IPS-11a (cell line): ENCODE measurements around the gene ASCC1.
A peak's percentile ranks its signal among the peaks of the same experiment; 100 is the strongest.

Experiments used
- H3K4me3 ChIP-seq: one replicate; pipeline ENCODE4 v1.5.1; 2013; ENCODE audit warnings: low read depth, low read length, control low read depth

Gene ASCC1, protein sequence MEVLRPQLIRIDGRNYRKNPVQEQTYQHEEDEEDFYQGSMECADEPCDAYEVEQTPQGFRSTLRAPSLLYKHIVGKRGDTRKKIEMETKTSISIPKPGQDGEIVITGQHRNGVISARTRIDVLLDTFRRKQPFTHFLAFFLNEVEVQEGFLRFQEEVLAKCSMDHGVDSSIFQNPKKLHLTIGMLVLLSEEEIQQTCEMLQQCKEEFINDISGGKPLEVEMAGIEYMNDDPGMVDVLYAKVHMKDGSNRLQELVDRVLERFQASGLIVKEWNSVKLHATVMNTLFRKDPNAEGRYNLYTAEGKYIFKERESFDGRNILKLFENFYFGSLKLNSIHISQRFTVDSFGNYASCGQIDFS

DNA sequence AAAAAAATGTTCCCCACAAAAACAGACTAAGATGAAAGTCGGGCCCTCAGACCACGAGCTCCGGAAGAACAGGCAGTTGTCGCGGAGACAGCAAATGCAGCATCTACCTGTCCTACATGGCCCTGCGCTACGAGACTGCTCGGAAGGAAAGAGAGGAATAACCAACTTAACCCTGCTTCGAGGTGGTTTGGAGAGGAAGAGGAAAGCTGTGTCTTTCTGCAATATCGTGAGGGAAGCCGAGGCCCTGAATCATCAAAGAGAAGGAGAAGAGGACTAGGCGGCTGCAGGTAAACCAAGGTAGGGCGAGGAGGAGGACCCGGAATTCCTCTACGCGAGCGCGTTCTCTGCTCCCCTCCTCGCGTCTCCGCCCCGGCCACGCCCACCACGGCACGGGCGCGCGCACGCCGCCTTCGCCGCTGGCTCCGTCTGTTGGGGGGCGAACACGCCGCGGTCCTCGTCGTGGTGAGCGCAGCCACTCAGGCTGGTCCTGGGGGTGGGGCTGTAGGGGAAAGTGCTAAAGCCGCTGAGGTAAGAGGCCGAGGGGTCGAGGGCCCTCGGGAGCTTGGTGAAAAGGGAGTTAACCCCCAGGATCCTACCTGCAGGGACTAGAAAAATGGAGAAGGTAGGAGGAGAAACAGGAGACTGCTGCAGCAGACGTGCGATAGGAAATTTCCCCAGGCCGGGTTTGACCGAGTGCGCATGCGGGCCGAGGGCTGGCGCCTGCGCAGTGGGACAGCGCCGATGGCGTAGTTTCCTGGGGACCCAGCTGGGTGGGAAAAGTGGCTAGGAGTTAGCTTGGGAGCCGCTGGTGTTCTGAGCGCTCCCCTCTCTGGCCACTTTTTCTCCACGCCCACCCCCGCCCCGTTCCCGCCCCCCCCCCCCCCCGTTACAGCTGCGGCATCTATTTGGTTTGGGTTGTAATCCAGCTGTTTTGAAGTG is at the start of gene ASCC1, which contains the start of gene ANAPC16:
ASCC1 (minus strand) TSS at position 666 of the 939 bp plus-strand sequence. CDS start 2,978 bp downstream, outside the sequence.
ANAPC16 (plus strand) TSS at position 402 of the 939 bp plus-strand sequence. CDS start 7,903 bp downstream, outside the sequence.
- H3K4me3 ChIP-seq: peak within 1 kb of the TSS; percentile 87

DNA sequence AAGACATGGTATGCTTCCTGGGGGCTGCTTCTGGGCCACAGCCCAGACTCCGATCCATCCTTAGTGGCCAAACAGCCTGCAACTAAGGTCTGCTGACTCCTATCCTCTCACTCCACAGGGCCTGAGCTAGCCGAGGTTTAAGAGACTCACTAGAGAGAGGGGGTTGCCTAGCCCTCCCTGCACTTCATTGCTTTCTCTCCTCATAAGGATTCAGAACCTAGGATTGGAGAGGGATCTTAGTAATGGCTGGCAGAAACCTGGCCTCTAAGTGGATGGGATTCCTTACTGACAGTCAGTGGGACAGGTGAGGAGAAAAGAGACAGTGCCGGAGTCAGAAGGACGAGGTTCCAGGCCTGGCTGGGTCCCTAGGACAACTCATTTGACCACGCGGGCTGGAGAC is 49.4 kb upstream of the ASCC1 start:
- H3K4me3 ChIP-seq: no peak overlapping the region

DNA sequence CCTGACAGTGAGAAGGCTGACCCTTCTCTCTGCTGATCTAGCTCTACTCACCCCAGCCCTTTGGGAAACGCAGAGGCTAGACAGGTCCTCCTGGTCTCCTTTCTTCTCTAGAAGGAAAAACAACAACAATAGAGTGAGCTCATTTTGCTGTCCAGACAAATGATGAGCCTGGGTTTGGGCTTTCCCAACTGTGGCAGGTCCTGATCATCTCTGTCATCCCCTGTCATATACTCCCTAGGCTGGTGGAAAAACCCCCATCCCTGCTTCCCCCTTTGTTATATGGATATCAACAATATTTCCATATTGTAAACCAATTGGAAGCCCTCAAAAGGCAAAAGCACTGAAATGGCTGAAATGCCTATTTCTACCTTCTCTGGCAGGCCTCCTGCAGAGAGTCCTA is 48.5 kb upstream of the ASCC1 start:
- H3K4me3 ChIP-seq: no peak overlapping the region

DNA sequence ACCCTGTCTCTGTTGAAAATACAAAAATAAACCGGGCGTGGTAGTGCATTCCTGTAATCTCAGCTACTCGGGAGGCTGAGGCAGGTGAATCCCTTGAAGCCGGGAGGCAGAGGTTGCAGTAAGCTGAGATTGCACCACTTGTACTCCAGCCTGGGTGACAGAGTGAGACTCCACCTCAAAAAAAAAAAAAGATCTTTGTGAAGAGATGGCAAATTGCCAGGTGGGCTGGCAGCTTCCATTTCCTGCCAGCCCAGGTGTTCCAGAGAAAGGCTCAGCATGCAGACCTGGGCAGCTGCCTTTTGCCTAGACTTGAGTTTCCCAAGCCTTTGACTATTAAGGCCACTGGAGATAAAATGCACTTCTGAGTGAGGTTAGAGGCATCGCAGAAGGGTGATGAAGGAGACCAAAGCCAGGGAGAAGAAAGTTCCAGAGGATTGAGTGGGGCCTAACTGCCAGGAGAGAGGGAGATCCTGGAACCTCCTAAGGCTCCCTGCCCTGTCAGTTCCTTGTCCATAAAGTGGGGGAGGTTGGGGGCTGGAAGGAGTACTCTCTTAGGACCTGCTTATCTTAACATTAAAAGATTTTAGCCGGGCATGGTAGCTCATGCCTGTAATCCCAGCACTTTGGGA is 47.7 kb upstream of the ASCC1 start:
- H3K4me3 ChIP-seq: no peak overlapping the region

DNA sequence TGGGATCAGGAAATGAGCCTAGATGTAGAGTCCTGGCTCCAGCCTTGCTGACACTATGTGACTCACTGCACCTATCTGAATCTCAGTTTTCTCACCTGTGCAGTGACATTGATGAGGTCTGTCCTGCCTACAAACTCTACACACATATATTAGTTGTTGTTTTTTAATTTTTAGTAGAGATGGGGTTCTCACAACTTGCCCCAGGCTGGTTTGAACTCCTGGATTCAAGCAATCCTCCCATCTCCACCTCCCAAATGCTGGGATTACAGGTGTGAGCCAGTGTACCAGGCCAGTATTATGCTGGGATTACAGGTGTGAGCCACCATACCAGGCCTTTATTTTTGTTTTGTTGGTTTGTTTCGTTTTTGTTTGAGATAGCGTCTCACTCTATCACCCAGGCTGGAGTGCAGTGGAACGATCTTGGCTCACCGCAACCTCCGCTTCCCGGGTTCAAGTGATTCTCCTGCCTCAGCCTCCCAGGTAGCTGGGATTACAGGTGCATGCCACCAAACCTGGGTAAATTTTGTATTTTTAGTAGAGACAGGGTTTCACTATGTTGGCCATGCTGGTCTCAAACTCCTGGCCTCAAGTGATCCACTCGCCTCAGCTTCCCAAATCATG is 45.8 kb upstream of the ASCC1 start:
- H3K4me3 ChIP-seq: no peak overlapping the region

DNA sequence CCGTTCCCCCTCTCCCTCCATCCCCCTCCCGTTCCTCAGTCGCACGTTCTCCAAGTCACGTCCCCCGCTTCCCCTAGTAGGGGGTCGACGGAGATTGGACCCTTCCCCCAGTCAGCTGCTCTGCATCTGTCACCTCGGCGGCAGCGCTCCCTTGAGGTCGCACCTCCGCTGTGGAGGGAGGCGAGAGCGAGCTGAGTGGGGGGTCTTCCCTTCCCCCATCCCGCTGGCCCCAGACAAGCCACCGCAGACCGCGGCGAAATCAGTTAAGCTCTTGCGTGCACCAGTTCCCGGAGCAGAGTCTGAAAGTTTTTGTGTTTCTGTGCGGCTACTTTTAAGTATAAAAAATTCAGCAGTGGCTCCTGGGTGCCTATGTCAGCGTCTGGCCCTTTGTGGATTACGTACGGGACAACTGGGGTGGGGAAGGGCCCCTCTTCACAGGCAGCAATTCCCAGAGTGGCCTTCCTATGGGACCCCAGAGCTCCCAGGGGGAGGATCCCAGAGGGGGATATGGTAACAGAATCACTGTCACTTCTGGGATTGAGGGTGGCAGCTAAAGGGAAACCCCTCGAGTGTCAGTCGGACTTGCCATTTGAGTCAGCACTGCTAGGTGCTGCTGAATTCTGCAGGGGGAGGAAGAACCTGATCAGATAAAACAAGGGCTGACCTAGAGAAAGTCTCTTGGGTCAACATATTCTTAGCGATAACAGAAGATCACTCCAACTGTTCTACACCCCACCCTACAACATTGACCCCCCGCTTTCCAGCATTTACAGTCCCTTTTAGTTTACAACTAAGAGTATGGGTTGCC is 45.1 kb upstream of the ASCC1 start:
- H3K4me3 ChIP-seq: peak overlapping the region; percentile 35

DNA sequence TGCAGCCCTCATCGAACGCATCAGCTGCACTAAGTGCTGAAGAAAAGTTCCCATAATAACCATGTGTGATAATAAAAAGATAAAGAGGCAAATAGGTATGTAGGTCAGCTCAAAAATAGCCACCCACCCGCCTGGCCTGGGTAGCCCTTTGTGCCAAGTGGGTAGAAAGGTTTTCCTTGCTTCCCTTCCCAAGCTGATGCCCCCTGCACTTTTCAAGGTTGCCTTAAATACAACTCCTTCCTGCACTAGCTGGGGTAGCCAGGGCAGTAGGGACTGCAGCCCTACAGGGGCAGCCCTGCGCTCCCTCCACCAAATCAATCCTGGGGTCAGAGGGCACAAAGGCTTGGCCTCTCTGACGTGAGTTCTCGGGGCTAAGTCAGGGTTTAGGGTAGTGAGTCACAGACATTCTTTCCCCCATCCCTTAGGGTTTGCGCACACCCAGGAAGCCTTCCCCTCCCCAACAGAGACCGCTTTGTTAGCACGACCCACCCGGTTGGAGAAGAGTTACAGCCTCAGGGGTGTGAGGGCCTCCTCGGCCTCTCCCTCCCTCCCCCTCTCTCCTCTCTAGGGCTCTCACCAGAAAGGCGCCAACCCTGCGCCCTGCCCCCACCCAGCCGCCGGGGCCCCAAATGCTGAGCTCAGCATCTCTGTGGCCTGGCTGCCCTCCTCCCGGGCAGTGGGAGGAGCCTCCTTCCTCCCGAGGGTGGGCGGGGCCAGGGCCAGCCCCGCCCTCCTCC is 44.3 kb upstream of the ASCC1 start:
- no peak overlapping the region for H3K4me3 ChIP-seq

DNA sequence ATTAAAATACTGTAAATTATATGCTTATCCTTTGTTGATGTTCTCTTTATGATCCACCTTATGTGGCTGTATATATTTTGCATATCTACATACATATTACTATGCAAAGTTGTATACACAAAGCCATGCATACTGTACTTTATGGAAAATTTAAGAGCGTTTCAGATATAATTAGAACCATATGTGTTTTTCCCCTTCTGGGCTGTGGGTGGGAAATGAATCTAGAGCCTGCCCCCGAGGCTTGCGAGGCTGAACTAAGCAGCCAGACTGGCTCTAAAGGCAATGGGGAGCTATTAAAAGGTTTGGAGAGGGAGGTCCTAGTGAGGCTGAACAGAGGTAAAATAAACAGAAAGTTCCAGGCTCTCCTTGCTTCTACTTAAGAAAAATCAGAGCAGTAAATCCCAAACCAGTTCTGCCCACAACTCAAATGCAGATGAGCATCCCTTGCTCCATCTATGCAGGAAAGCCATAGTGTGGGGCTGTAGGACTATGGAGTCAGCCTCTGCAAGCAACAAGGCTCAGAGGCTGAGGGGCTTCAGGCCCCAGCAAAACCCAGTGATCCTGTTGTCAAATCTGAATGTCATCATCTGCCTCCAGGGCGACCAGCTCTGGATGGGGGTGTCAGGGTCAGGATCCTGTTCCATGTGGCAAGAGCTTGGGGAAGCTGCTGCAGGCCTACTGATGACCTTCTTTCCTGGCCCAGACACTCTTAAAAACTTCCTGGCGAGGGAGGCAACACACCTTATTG is 43.6 kb upstream of the ASCC1 start:
- no peak overlapping the region for H3K4me3 ChIP-seq

DNA sequence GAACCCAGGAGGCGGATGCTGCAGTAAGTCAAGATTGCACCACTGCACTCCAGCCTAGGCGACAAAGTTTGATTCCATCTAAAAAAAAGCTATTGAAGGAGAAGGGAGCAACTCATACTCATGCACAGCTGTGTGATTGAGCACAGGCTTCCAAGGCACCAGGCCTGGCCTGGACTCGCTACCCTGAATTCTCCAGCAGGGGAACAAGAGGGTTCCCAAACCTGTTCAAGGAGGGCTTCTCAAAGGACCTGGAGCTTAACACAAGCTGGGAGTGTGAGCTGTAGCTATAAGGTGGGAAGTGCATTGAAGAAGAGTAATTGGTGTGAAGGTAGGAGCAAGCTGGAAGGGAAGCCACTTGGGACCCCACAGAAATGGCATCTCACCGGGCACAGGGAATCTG is 42.5 kb upstream of the ASCC1 start:
- H3K4me3 ChIP-seq: no peak overlapping the region

DNA sequence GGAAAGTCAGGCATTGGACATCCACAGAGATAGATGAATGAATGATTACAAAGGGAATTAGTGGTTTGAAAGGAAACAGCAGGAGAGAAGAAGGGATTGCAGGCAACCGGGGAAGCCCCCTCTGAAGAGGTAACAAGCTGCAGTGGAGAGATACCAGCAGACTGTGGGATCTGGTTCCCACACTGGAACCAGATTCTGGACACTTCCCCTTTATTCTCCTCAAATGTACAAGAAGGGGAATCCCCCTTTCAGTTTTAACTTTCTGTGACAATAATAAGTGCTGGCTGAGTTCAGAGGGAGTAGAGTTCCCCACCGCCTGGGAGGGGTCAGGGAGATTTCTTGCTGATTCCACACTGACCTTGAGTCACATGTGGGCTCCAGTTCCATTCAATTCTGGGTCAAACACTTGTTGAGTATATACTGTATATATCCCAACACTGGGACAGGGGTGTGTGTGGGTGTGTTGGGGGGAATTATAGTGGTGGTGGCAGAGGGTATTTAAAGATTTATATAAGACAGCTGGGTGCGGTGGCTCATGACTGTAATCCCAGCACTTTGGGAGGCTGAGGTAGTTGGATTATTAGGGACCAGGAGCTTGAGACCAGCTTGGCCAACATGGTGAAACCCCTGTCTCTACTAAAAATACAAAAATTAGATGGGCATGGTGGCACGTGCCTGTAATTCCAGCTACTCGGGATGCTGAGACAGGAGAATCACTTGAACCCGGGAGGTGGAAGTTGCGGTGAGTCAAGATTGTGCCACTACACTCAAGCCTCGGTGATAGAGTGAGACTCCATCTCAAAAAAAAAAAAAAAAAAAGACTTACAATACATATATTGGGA is 41.2 kb upstream of the ASCC1 start:
- no peak overlapping the region for H3K4me3 ChIP-seq

DNA sequence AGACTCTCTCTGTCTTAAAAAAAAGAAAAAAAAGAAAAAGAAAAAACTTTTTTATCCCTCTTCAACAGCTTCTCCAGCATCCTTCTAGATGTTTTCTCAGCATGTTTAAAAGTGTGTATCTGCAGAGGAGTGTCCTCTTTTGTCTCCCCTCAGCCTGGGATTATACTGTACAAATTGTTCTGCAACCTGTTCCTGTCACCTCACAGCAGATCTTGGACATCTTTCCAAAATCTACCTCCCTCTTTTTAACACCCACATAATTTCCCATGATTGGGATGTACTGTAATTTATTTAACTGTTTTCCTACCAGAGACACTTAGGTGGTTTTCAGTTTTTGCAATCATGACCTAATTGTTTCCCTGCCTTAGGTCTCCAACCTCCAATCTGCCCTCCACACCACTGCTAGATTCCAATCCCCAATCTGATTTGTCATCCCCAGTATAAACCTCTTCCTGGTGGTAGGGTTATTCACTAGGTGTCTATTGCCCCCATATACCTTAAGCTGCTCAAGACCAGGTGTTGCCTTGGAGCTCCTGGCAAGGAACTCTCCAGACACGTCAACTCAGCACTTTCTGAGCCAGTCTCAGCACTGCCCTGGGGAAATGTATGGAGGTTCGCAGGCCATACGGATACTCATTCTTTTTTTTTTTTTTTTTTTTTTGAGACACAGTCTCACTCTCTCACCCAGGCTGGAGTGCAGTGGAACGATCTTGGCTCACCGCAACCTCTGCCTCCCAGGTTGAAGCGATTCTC is 40.1 kb upstream of the ASCC1 start:
- H3K4me3 ChIP-seq: no peak overlapping the region

DNA sequence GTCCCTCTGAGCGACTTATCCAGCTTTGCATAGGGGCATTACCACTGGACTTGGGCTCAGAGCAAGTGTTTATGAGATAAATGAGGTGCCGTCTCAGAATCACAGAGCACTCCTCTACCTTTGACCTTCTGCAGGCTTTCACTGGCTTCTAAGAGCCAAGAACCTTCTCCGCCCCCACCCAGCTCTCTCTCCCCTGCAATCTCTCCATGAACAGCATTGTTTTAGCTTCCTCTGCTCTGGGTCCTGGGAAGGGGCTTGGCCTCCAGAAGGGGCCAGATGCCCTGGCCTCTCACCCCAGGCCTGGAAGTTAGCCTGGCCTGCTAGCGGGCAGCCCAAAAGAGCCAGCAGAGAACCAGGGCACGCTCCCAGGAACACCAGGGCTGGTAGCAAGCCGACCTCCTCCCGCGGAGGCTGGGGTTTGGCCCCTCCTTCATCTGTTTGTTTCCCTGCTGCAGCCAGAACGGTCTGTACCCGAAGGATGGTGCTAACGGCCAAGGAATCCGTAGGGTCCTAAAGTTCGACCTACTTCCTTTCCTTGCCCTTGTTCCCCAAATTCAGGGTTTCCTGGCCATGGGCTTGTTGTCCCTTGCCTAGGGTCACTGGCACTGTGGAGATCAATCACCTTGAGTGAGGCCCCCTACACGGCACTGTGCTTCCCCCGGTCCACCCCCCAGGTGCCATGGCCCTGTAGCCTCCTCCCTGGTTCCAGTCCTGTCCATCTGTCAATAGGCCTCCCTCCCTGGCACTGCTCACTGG is 38.9 kb upstream of the ASCC1 start:
- no peak overlapping the region for H3K4me3 ChIP-seq

DNA sequence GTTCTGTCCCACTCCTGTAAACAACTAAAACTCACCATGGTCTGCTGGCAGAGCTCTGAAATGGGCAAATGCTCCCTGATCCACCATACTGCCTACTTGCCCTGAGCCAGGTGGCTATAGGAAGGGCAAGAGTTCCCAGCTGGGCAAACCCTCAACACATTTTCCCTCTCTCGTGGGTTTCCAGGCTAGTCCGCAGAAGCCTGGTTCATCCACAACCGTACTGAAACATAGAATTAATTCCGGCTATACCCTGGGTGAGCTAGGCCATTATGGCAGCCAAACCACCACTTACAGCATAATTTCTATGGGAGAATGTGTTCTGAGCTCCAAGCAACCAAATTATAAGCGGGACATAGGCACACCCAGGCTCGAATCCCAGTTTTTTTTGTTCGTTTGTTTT is 37.5 kb upstream of the ASCC1 start:
- no peak overlapping the region for H3K4me3 ChIP-seq

DNA sequence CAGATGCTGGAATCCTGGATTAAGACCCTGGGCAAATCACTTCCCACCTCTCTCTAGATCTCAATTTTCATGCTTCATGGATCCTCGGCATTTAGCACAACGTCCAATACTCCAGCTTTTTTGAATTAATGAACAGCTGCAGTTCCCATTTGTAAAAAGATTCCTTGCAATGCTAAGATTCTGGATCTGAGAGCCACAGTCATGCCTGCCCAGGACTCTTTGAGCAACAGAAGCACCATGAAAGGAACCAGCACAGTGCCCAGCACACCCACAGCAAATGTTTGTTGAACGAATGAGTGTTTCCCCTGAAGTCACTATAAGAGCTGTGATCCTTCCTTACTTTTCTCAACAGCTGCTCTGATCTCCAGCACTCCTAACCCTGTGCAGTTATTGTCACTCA is 36.9 kb upstream of the ASCC1 start:
- no peak overlapping the region for H3K4me3 ChIP-seq

DNA sequence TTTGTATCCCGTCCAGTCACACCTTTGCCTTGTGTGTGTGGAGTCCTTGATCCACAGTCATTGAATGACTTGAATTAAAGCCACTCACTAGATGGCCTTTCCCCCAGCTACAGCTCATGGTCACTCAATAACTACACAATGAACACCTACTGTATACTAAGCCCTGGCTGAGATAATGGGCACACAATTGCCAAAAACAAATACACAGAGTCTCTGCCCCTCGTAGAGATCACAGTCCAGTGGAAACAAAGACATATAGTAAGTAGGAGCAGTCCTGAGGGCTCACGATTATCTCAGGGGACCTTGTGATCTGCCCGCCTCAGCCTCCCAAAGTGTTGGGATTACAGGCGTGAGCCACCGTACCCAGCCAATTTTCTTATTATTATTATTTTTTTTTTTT is 35.6 kb upstream of the ASCC1 start:
- H3K4me3 ChIP-seq: no peak overlapping the region

DNA sequence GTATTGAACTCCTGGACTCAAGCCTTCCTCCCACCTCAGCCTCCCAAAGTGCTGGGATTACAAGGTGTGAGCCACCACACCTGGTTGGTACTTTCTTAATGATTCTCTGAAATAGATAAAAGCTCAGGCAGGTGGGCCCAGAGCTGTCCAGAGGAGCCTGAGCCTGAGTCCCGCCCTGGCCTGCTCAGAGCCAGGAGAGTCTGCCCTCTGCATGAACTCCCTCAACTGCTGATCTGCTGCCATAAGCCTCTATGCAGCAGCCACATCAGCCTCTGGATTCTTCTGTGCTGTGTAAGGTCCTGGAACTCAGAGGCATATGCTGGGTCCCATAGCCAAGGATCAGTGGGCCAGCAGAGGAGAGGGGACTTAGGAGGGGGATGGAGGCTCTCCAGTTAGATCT is 34.6 kb upstream of the ASCC1 start:
- H3K4me3 ChIP-seq: no peak overlapping the region
